KOPT-K1 (cell line): Measurements from ENCODE around the gene EGFR.

Experiments
- H3K27ac ChIP-seq: fragments of 200-600 bp; sonication (generic); 2 replicates; pipeline ENCODE4 v1.5.1; 2016; ENCODE audit warnings: antibody characterized with exemption, mild to moderate bottlenecking, low read depth, low read length; ENCODE audit not compliant: poor library complexity, severe bottlenecking
- H3K36me3 ChIP-seq: fragments of 200-600 bp; sonication (generic); 2 replicates; pipeline ENCODE4 v1.5.1; 2017; ENCODE audit warnings: antibody characterized with exemption, mild to moderate bottlenecking, low read length, moderate library complexity; ENCODE audit not compliant: insufficient read depth
- H3K9me3 ChIP-seq: fragments of 200-600 bp; sonication (generic); 2 replicates; pipeline ENCODE4 v1.5.1; 2017; ENCODE audit warnings: antibody characterized with exemption, low read length, mild to moderate bottlenecking; ENCODE audit not compliant: insufficient read depth, poor library complexity, severe bottlenecking

EGFR gene

GRCh38 chr7:54995166-54995565 lies 23.7 kb upstream of the EGFR start:
- Histone ChIP-seq H3K36me3 (no peaks in the 10 kb centered on the region), H3K9me3 (no peaks in the 10 kb centered on the region), H3K27ac (no peak overlapping the region)

- Histone ChIP-seq H3K27ac (no peak overlapping the region), H3K9me3 (no peaks in the 10 kb centered on the region), H3K36me3 (no peaks in the 10 kb centered on the region)
Measured at GRCh38 chr7:54995610-54996363, 23.0 kb upstream of the EGFR start.

GRCh38 chr7:54996391-54996790 lies 22.4 kb upstream of the EGFR start:
- Histone ChIP-seq H3K9me3 (no peaks in the 10 kb centered on the region), H3K36me3 (no peaks in the 10 kb centered on the region), H3K27ac (no peak overlapping the region)

- Histone ChIP-seq H3K27ac (no peak overlapping the region), H3K36me3 (no peaks in the 10 kb centered on the region), H3K9me3 (no peaks in the 10 kb centered on the region)
Measured at GRCh38 chr7:55004579-55004978, 14.2 kb upstream of the EGFR start.

GRCh38 chr7:55005241-55005851 lies 13.5 kb upstream of the EGFR start:
- Histone ChIP-seq H3K9me3 (no peaks in the 10 kb centered on the region), H3K36me3 (no peaks in the 10 kb centered on the region), H3K27ac (no peak overlapping the region)

- H3K9me3 ChIP-seq: no peaks in the 10 kb centered on the region
- H3K27ac ChIP-seq: no peak overlapping the region
- no peaks in the 10 kb centered on the region for H3K36me3 ChIP-seq
Measured at GRCh38 chr7:55006499-55006898, 12.3 kb upstream of the EGFR start.

- H3K36me3 ChIP-seq: no peaks in the 10 kb centered on the region
- no peak overlapping the region for H3K27ac ChIP-seq
- H3K9me3 ChIP-seq: no peaks in the 10 kb centered on the region
Measured at GRCh38 chr7:55013851-55014250, 5.0 kb upstream of the EGFR start.

- no peak overlapping the region for H3K27ac ChIP-seq
- H3K36me3 ChIP-seq: no peaks in the 10 kb centered on the region
- peaks cover 8% of the 10 kb centered on the region for H3K9me3 ChIP-seq
Measured at GRCh38 chr7:55016061-55016745, 2.6 kb upstream of the EGFR start.

GRCh38 chr7:55016746-55017090 lies 2.1 kb upstream of the EGFR start:
- Histone ChIP-seq H3K36me3 (no peaks in the 10 kb centered on the region), H3K27ac (no peak overlapping the region), H3K9me3 (peaks cover 8% of the 10 kb centered on the region)

- Histone ChIP-seq H3K9me3 (peaks cover 8% of the 10 kb centered on the region), H3K27ac (no peak overlapping the region)
Measured at GRCh38 chr7:55017841-55018240, 976 bp upstream of the EGFR start.

GRCh38 chr7:55019191-55019690 lies 424 bp downstream of the EGFR start:
- no peak overlapping the region for H3K27ac ChIP-seq
- no peaks in the 10 kb centered on the region for H3K36me3 ChIP-seq
- H3K9me3 ChIP-seq: peaks cover 8% of the 10 kb centered on the region

More at GRCh38 chr7:55017841-55018240, 976 bp upstream of the EGFR start:
- no peaks in the 10 kb centered on the region for H3K36me3 ChIP-seq

GRCh38 chr7:55019691-55020465 lies 1.1 kb downstream of the EGFR start:
- Histone ChIP-seq H3K27ac (no peak overlapping the region), H3K9me3 (peaks cover 8% of the 10 kb centered on the region), H3K36me3 (no peaks in the 10 kb centered on the region)

- no peak overlapping the region for H3K27ac ChIP-seq
- peaks cover 8% of the 10 kb centered on the region for H3K9me3 ChIP-seq
- no peaks in the 10 kb centered on the region for H3K36me3 ChIP-seq
Measured at GRCh38 chr7:55020466-55020871, 1.7 kb downstream of the EGFR start.

GRCh38 chr7:55021053-55021452 lies 2.2 kb downstream of the EGFR start:
- Histone ChIP-seq H3K27ac (no peak overlapping the region), H3K36me3 (no peaks in the 10 kb centered on the region)

More at GRCh38 chr7:55021053-55021452, 2.2 kb downstream of the EGFR start:
- H3K9me3 ChIP-seq: peaks cover 8% of the 10 kb centered on the region
